HL-60 (cell line): ENCODE results near the gene NTN1.

Experiments used
- DNase-seq, 2 experiments: peaks; one replicate each; pipeline ENCODE4 v3.0.0-alpha.2; 2010 to 2020; ENCODE audit warnings: low read depth in 1 of 2, low spot score in 1 of 2
- H3K27ac ChIP-seq: fragments of 250-450 bp; sonication (Bioruptor Pico); replicated peaks from 2 replicates; pipeline ENCODE4 v1.5.1; 2020; ENCODE audit warnings: mild to moderate bottlenecking, moderate library complexity
- H3K27me3 ChIP-seq: fragments of 250-450 bp; sonication (Bioruptor Pico); 2 replicates; pipeline ENCODE4 v1.5.1; 2021; ENCODE audit warnings: mild to moderate bottlenecking, moderate library complexity; ENCODE audit not compliant: insufficient read depth, poor library complexity, severe bottlenecking
- H3K4me3 ChIP-seq: replicated peaks from 2 replicates; pipeline ENCODE4 v1.5.1; 2011; ENCODE audit warnings: mild to moderate bottlenecking, control low read depth, low read length; ENCODE audit not compliant: insufficient read depth
- CTCF ChIP-seq: IDR thresholded peaks from one replicate; pipeline ENCODE4 v1.5.1; 2011; ENCODE audit warnings: low read length, control low read depth, inconsistent platforms; ENCODE audit not compliant: insufficient read depth
- GABPA ChIP-seq: IDR thresholded peaks from 2 replicates; pipeline ENCODE4 v1.6.1; 2012; ENCODE audit warnings: low read depth
- POLR2AphosphoS5 ChIP-seq: IDR thresholded peaks from 2 replicates; pipeline ENCODE4 v1.6.1; 2012; ENCODE audit warnings: low read depth
- REST ChIP-seq: IDR thresholded peaks from 2 replicates; pipeline ENCODE4 v1.6.1; 2012; ENCODE audit warnings: low read depth; ENCODE audit not compliant: insufficient replicate concordance
- SPI1 ChIP-seq: IDR thresholded peaks from 2 replicates; pipeline ENCODE4 v1.6.1; 2012; ENCODE audit warnings: low read depth, mild to moderate bottlenecking, borderline replicate concordance

The NTN1 gene

GRCh38 chr17:9204637-9205329 is 183.5 kb downstream of the NTN1 start:
- no peaks in the 10 kb centered on the region for H3K27me3 ChIP-seq
- no peak for DNase-seq
- no peak overlapping the region for H3K27ac ChIP-seq
- no peak for TF ChIP-seq POLR2AphosphoS5
- TF ChIP-seq REST: no peak
- TF ChIP-seq CTCF: no peak
- TF ChIP-seq SPI1: no peak
- no peak for TF ChIP-seq GABPA
- no peak overlapping the region for H3K4me3 ChIP-seq

- H3K27ac ChIP-seq: no peak overlapping the region
- no peak for DNase-seq
- no peak for TF ChIP-seq REST
Measured at GRCh38 chr17:9205520-9206409, 184.5 kb downstream of the NTN1 start.

GRCh38 chr17:9206410-9206703 is 185.0 kb downstream of the NTN1 start:
- H3K4me3 ChIP-seq: no peak overlapping the region
- H3K27me3 ChIP-seq: no peaks in the 10 kb centered on the region
- no peak for DNase-seq
- H3K27ac ChIP-seq: no peak overlapping the region
- no peak for TF ChIP-seq REST
- no peak for TF ChIP-seq GABPA
- no peak for TF ChIP-seq SPI1
- no peak for TF ChIP-seq POLR2AphosphoS5
- no peak for TF ChIP-seq CTCF

More at GRCh38 chr17:9205520-9206409, 184.5 kb downstream of the NTN1 start:
- Histone ChIP-seq H3K4me3 (no peak overlapping the region), H3K27me3 (no peaks in the 10 kb centered on the region)
